CD4-positive, CD25-positive, alpha-beta regulatory T cell (primary cell): ENCODE data around the gene NAT10. TPM values are rescaled to one million over a fixed set of nuclear protein-coding genes. Genes with fewer than 3 reads are reported as not detected.

Source experiments
- ATAC-seq, 2 donors: fragments of 150-1000 bp; cut with Tn5 transposase; one replicate each; pipeline ENCODE4 v1.10.0; 2021; ENCODE audit warnings: low read depth in 2 of 2, moderate number of reproducible peaks in 2 of 2, moderate library complexity in 1 of 2
- DNase-seq, 3 donors: peaks; one replicate each; pipeline versions ENCODE4 v3.0.0 to v3.0.0-alpha.2; 2012 to 2022; ENCODE audit warnings: mixed read lengths in 1 of 3
- H3K27ac ChIP-seq: one replicate; pipeline ENCODE4 v1.7.0; 2013; ENCODE audit warnings: mild to moderate bottlenecking, low read length; ENCODE audit not compliant: insufficient read depth, poor library complexity, severe bottlenecking
- H3K27me3 ChIP-seq: one replicate; pipeline ENCODE4 v1.7.0; 2013; ENCODE audit warnings: low read length; ENCODE audit not compliant: control insufficient read depth, insufficient read depth
- H3K36me3 ChIP-seq: one replicate; pipeline ENCODE4 v1.7.0; 2013; ENCODE audit warnings: mild to moderate bottlenecking, low read length, moderate library complexity; ENCODE audit not compliant: control insufficient read depth, insufficient read depth
- H3K4me1 ChIP-seq: 2 replicates; pipeline ENCODE4 v1.7.0; 2013; ENCODE audit warnings: mild to moderate bottlenecking, low read length; ENCODE audit not compliant: insufficient read depth, control insufficient read depth, poor library complexity, severe bottlenecking
- H3K4me3 ChIP-seq: one replicate; pipeline ENCODE4 v1.7.0; 2013; ENCODE audit warnings: low read depth, mild to moderate bottlenecking, low read length, moderate library complexity
- H3K9me3 ChIP-seq, 2 experiments: 1 replicate in 1 of 2; 2 replicates in 1 of 2; pipeline ENCODE4 v1.7.0; 2013; ENCODE audit warnings: low read length in 2 of 2, mild to moderate bottlenecking in 1 of 2, moderate library complexity in 1 of 2; ENCODE audit not compliant: control insufficient read depth in 2 of 2
- H3K27ac Mint-ChIP-seq, 3 donors: one replicate each; pipeline ENCODE4 v1.8.0; 2020 to 2022; ENCODE audit warnings: mild to moderate bottlenecking in 3 of 3, mixed read lengths in 3 of 3, moderate library complexity in 2 of 3
- H3K27me3 Mint-ChIP-seq: one replicate; pipeline ENCODE4 v1.8.0; 2022; ENCODE audit warnings: mild to moderate bottlenecking, mixed read lengths
- H3K36me3 Mint-ChIP-seq: one replicate; pipeline ENCODE4 v1.8.0; 2020; ENCODE audit warnings: mixed read lengths
- H3K4me1 Mint-ChIP-seq, 4 donors: one replicate each; pipeline ENCODE4 v1.8.0; 2020 to 2022; ENCODE audit warnings: mixed read lengths in 4 of 4, mild to moderate bottlenecking in 1 of 4
- H3K4me3 Mint-ChIP-seq, 4 donors: one replicate each; pipeline ENCODE4 v1.8.0; 2020 to 2022; ENCODE audit warnings: mild to moderate bottlenecking in 4 of 4, mixed read lengths in 4 of 4, moderate library complexity in 3 of 4
- H3K9me3 Mint-ChIP-seq, 7 donors: one replicate each; pipeline ENCODE4 v1.8.0; 2020 to 2022; ENCODE audit warnings: mixed read lengths in 7 of 7, mild to moderate bottlenecking in 3 of 7, moderate library complexity in 2 of 7
- polyA plus RNA-seq, 4 donors: library from polyadenylated mRNA; unstranded; fragments of 300-500 nt; fragmentation: Illumina TruSeq; gene quantifications; one replicate each; pipeline ENCODE4 v1.2.3, GENCODE V29; 2021
- total RNA-seq: library from RNA; stranded (reverse); gene quantifications from one replicate; pipeline ENCODE4 v1.2.3, GENCODE V29; 2022

NAT10 gene
- total and polyA plus RNA-seq, 5 donors from 2014 or later, result 24.8 to 48.8 (median 32.3) TPM

- peaks cover 83% of the 10 kb centered on the region for H3K36me3 ChIP-seq
- peaks cover 0 to 4% (median 2%) of the 10 kb centered on the region in 4 donors for H3K4me1 Mint-ChIP-seq
- no peak for DNase-seq
Measured at GRCh38 chr11:34128824-34129223, 23.4 kb downstream of the NAT10 start.

GRCh38 chr11:34132261-34132965 lies 27.0 kb downstream of the NAT10 start:
- Histone ChIP-seq H3K9me3 (no peaks in the 10 kb centered on the region), H3K4me1 (no peaks in the 10 kb centered on the region), H3K27ac (no peak overlapping the region), H3K27me3 (no peaks in the 10 kb centered on the region), H3K36me3 (peaks cover 80% of the 10 kb centered on the region), H3K4me3 (no peak overlapping the region)
- Mint-ChIP-seq H3K9me3 (no peaks in the 10 kb centered on the region), H3K27ac (peak overlapping the region in 1 of 3 donors; percentile 12), H3K27me3 (no peaks in the 10 kb centered on the region), H3K4me3 (no peak overlapping the region), H3K4me1 (peaks cover 0 to 9% (median 0%) of the 10 kb centered on the region in 4 donors), H3K36me3 (peaks cover 61% of the 10 kb centered on the region)
- ATAC-seq, result no peak
- no peak for DNase-seq

More at GRCh38 chr11:34128824-34129223, 23.4 kb downstream of the NAT10 start:
- no peaks in the 10 kb centered on the region for H3K4me1 ChIP-seq
- H3K36me3 Mint-ChIP-seq, result peaks cover 69% of the 10 kb centered on the region
- no peaks in the 10 kb centered on the region for H3K9me3 ChIP-seq
- no peaks in the 10 kb centered on the region for H3K27me3 ChIP-seq
- no peaks in the 10 kb centered on the region for H3K27me3 Mint-ChIP-seq
- no peak for ATAC-seq
- no peaks in the 10 kb centered on the region for H3K9me3 Mint-ChIP-seq
- no peak overlapping the region for H3K4me3 ChIP-seq
- H3K27ac ChIP-seq, result no peak overlapping the region
- no peak overlapping the region for H3K4me3 Mint-ChIP-seq
- no peak overlapping the region for H3K27ac Mint-ChIP-seq

- Histone ChIP-seq H3K4me1 (no peaks in the 10 kb centered on the region), H3K4me3 (no peak overlapping the region), H3K27me3 (no peaks in the 10 kb centered on the region), H3K9me3 (no peaks in the 10 kb centered on the region), H3K27ac (no peak overlapping the region), H3K36me3 (peaks cover 84% of the 10 kb centered on the region)
- no peaks in the 10 kb centered on the region for H3K9me3 Mint-ChIP-seq
- no peaks in the 10 kb centered on the region for H3K27me3 Mint-ChIP-seq
- peaks cover 65% of the 10 kb centered on the region for H3K36me3 Mint-ChIP-seq
- DNase-seq (no peak), ATAC-seq (no peak)
- no peak overlapping the region for H3K4me3 Mint-ChIP-seq
- H3K4me1 Mint-ChIP-seq, result peaks cover 0 to 5% (median 2%) of the 10 kb centered on the region in 4 donors
- peak overlapping the region in 1 of 3 donors; percentile 31 for H3K27ac Mint-ChIP-seq
Measured at GRCh38 chr11:34134765-34135164, 29.3 kb downstream of the NAT10 start.

- no peak overlapping the region for H3K27ac ChIP-seq
- peaks cover 59% of the 10 kb centered on the region for H3K36me3 Mint-ChIP-seq
- H3K27ac Mint-ChIP-seq, result peak overlapping the region in 2 of 3 donors; percentile 39 to 71
- H3K4me1 Mint-ChIP-seq, result peaks cover 0 to 5% (median 2%) of the 10 kb centered on the region in 4 donors
- H3K4me3 ChIP-seq, result no peak overlapping the region
- ATAC-seq (no peak), DNase-seq (no peak)
- H3K27me3 ChIP-seq, result no peaks in the 10 kb centered on the region
- H3K36me3 ChIP-seq, result peaks cover 85% of the 10 kb centered on the region
- H3K4me3 Mint-ChIP-seq, result no peak overlapping the region
- no peaks in the 10 kb centered on the region for H3K27me3 Mint-ChIP-seq
- no peaks in the 10 kb centered on the region for H3K4me1 ChIP-seq
- no peaks in the 10 kb centered on the region for H3K9me3 Mint-ChIP-seq
- no peaks in the 10 kb centered on the region for H3K9me3 ChIP-seq
Measured at GRCh38 chr11:34135439-34135838, 30.0 kb downstream of the NAT10 start.

GRCh38 chr11:34136420-34136819 lies 31.0 kb downstream of the NAT10 start:
- Histone ChIP-seq H3K9me3 (no peaks in the 10 kb centered on the region), H3K27me3 (no peaks in the 10 kb centered on the region), H3K27ac (no peak overlapping the region), H3K36me3 (peaks cover 85% of the 10 kb centered on the region), H3K4me3 (no peak overlapping the region), H3K4me1 (no peaks in the 10 kb centered on the region)
- ATAC-seq (no peak), DNase-seq (no peak)
- Mint-ChIP-seq H3K4me3 (no peak overlapping the region), H3K27ac (peak overlapping the region in 1 of 3 donors; percentile 69), H3K36me3 (peaks cover 62% of the 10 kb centered on the region), H3K9me3 (no peaks in the 10 kb centered on the region), H3K27me3 (no peaks in the 10 kb centered on the region), H3K4me1 (peaks cover 0 to 5% (median 2%) of the 10 kb centered on the region in 4 donors)

GRCh38 chr11:34139346-34139745 lies 33.9 kb downstream of the NAT10 start:
- H3K4me1 ChIP-seq, result no peaks in the 10 kb centered on the region
- H3K36me3 Mint-ChIP-seq, result peaks cover 62% of the 10 kb centered on the region
- DNase-seq, result no peak
- H3K27me3 ChIP-seq, result no peaks in the 10 kb centered on the region
- H3K9me3 Mint-ChIP-seq, result no peaks in the 10 kb centered on the region
- H3K4me1 Mint-ChIP-seq, result peaks cover 0 to 7% (median 2%) of the 10 kb centered on the region in 4 donors
- H3K36me3 ChIP-seq, result peaks cover 90% of the 10 kb centered on the region
- H3K27me3 Mint-ChIP-seq, result no peaks in the 10 kb centered on the region
- no peak for ATAC-seq
- no peaks in the 10 kb centered on the region for H3K9me3 ChIP-seq
- no peak overlapping the region for H3K27ac Mint-ChIP-seq
- H3K27ac ChIP-seq, result no peak overlapping the region
- no peak overlapping the region for H3K4me3 ChIP-seq
- H3K4me3 Mint-ChIP-seq, result no peak overlapping the region

- H3K27ac Mint-ChIP-seq, result no peak overlapping the region
- peaks cover 62% of the 10 kb centered on the region for H3K36me3 Mint-ChIP-seq
Measured at GRCh38 chr11:34140149-34140548, 34.7 kb downstream of the NAT10 start.

GRCh38 chr11:34143048-34143447 lies 37.6 kb downstream of the NAT10 start:
- H3K27ac Mint-ChIP-seq, result no peak overlapping the region
- no peak for ATAC-seq
- H3K4me1 ChIP-seq, result no peaks in the 10 kb centered on the region

More at GRCh38 chr11:34140149-34140548, 34.7 kb downstream of the NAT10 start:
- no peak overlapping the region for H3K4me3 ChIP-seq
- peaks cover 0 to 7% (median under 1%) of the 10 kb centered on the region in 4 donors for H3K4me1 Mint-ChIP-seq
- no peaks in the 10 kb centered on the region for H3K9me3 Mint-ChIP-seq
- H3K27me3 ChIP-seq, result no peaks in the 10 kb centered on the region
- H3K9me3 ChIP-seq, result no peaks in the 10 kb centered on the region
- H3K4me3 Mint-ChIP-seq, result no peak overlapping the region
- no peak overlapping the region for H3K27ac ChIP-seq
- no peaks in the 10 kb centered on the region for H3K27me3 Mint-ChIP-seq
- H3K4me1 ChIP-seq, result no peaks in the 10 kb centered on the region
- ATAC-seq (no peak), DNase-seq (no peak)
- peaks cover 90% of the 10 kb centered on the region for H3K36me3 ChIP-seq

More at GRCh38 chr11:34143048-34143447, 37.6 kb downstream of the NAT10 start:
- H3K36me3 Mint-ChIP-seq, result peaks cover 62% of the 10 kb centered on the region
- Histone ChIP-seq H3K27me3 (no peaks in the 10 kb centered on the region), H3K27ac (no peak overlapping the region), H3K4me3 (no peak overlapping the region), H3K36me3 (peaks cover 98% of the 10 kb centered on the region), H3K9me3 (no peaks in the 10 kb centered on the region)
- DNase-seq, result no peak
- H3K9me3 Mint-ChIP-seq, result no peaks in the 10 kb centered on the region
- H3K27me3 Mint-ChIP-seq, result no peaks in the 10 kb centered on the region
- H3K4me3 Mint-ChIP-seq, result no peak overlapping the region
- H3K4me1 Mint-ChIP-seq, result peaks cover 0 to 7% (median 0%) of the 10 kb centered on the region in 4 donors
